RWPE2 (cell line): ENCODE measurements around the gene RAB42.

Experiments used
- ATAC-seq: fragments of 200-7000 bp; cut with Tn5 transposase; 3 replicates; pipeline ENCODE4 v1.9.1; 2021; ENCODE audit warnings: low read depth
- DNase-seq: peaks from one replicate; pipeline ENCODE4 v3.0.0-alpha.2; 2020; ENCODE audit warnings: low spot score
- H3K27ac ChIP-seq: fragments of 450-650 bp; 2 replicates; pipeline ENCODE4 v1.5.1; 2017; ENCODE audit warnings: mild to moderate bottlenecking; ENCODE audit not compliant: poor library complexity, severe bottlenecking
- H3K27me3 ChIP-seq: fragments of 250-450 bp; sonication (Bioruptor Pico); 2 replicates; pipeline ENCODE4 v1.5.1; 2021; ENCODE audit warnings: mild to moderate bottlenecking, moderate library complexity; ENCODE audit not compliant: insufficient read depth, poor library complexity, severe bottlenecking
- H3K36me3 ChIP-seq: fragments of 250-450 bp; sonication (Bioruptor Pico); 2 replicates; pipeline ENCODE4 v1.5.1; 2020; ENCODE audit warnings: low read depth, mild to moderate bottlenecking, moderate library complexity
- H3K4me1 ChIP-seq: fragments of 250-450 bp; sonication (Bioruptor Pico); 2 replicates; pipeline ENCODE4 v1.5.1; 2021; ENCODE audit warnings: mild to moderate bottlenecking, moderate library complexity; ENCODE audit not compliant: insufficient read depth, poor library complexity, severe bottlenecking
- H3K4me3 ChIP-seq: fragments of 250-450 bp; sonication (Bioruptor Pico); 2 replicates; pipeline ENCODE4 v1.5.1; 2021; ENCODE audit warnings: mild to moderate bottlenecking, moderate library complexity; ENCODE audit not compliant: severe bottlenecking
- H3K9me3 ChIP-seq: fragments of 250-450 bp; sonication (Bioruptor Pico); 2 replicates; pipeline ENCODE4 v1.5.1; 2021; ENCODE audit warnings: mild to moderate bottlenecking, moderate library complexity; ENCODE audit not compliant: severe bottlenecking
- CTCF ChIP-seq: fragments of 450-650 bp; IDR thresholded peaks from one replicate; pipeline ENCODE4 v1.5.1; 2017; ENCODE audit warnings: mild to moderate bottlenecking, moderate library complexity; ENCODE audit not compliant: poor library complexity, severe bottlenecking

RAB42 gene

GRCh38 chr1:28552758-28553663 is 39.1 kb upstream of the RAB42 start, which contains the start of gene TRNAU1AP:
TSS of gene TRNAU1AP (plus strand) at chr1:28553085. CDS start at chr1:28553111, 26 bp downstream.
- Histone ChIP-seq H3K4me3 (peak within 1 kb of the TSS; percentile 58), H3K36me3 (peaks cover 28% of the 10 kb centered on the region), H3K27me3 (no peaks in the 10 kb centered on the region), H3K9me3 (no peaks in the 10 kb centered on the region), H3K4me1 (peaks cover 12% of the 10 kb centered on the region), H3K27ac (peak within 1 kb of the TSS; percentile 56)
- TF ChIP-seq CTCF = no peak
- DNase-seq (peak; percentile 92), ATAC-seq (peak; percentile 89)

GRCh38 chr1:28560886-28561285 is 31.2 kb upstream of the RAB42 start:
- DNase-seq (no peak), ATAC-seq (no peak)
- H3K9me3 ChIP-seq = no peaks in the 10 kb centered on the region
- peaks cover 88% of the 10 kb centered on the region for H3K36me3 ChIP-seq
- no peak overlapping the region for H3K4me3 ChIP-seq
- H3K27me3 ChIP-seq = no peaks in the 10 kb centered on the region
- H3K27ac ChIP-seq = no peak overlapping the region
- no peak for TF ChIP-seq CTCF
- H3K4me1 ChIP-seq = no peaks in the 10 kb centered on the region

DNA sequence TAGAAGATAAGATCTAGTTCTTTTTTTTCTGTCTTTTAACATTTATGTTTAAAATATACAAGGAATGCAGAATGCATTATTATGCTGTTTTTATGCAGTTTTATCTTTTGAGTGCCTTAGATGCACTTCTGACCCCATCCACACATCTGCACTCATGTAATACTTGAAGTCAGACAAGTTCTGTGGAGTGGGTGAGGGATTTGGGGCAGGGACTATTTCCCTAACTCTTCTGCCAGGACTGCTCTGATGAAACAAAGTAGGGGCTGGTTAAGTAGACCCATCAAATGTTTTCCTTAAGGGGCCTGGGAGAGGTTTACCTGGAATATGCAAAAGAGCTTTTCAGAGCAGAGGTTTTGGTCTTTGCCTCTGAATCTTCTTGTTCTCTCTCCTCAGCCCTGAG is 27.8 kb upstream of the RAB42 start:
- ATAC-seq (no peak), DNase-seq (no peak)
- Histone ChIP-seq H3K27me3 (no peaks in the 10 kb centered on the region), H3K27ac (no peak overlapping the region), H3K36me3 (peaks cover 88% of the 10 kb centered on the region), H3K9me3 (no peaks in the 10 kb centered on the region), H3K4me1 (no peaks in the 10 kb centered on the region), H3K4me3 (no peak overlapping the region)
- no peak for TF ChIP-seq CTCF

DNA sequence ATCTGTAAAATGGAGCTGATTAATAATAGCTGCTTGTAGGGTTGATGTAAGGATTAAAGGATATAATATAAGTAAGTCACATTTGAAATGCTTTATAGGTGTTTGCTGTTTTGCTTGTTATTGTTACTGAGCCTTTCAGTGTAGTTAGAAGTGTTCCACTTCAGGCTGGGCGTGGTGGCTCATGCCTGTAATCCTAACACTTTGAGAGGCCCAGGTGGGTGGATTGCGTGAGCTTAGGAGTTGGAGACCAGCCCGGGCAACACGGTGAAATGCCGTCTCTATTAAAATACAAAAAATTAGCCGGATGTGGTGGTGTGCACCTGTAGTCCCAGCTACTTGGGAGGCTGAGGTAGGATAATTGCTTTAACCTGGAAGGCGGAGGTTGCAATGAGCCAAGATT is 27.0 kb upstream of the RAB42 start:
- TF ChIP-seq CTCF = no peak
- Histone ChIP-seq H3K27ac (no peak overlapping the region), H3K4me1 (no peaks in the 10 kb centered on the region), H3K27me3 (no peaks in the 10 kb centered on the region), H3K9me3 (no peaks in the 10 kb centered on the region), H3K4me3 (no peak overlapping the region), H3K36me3 (peaks cover 82% of the 10 kb centered on the region)
- DNase-seq (no peak), ATAC-seq (no peak)

- DNase-seq (no peak), ATAC-seq (no peak)
- H3K27me3 ChIP-seq = no peaks in the 10 kb centered on the region
- no peaks in the 10 kb centered on the region for H3K9me3 ChIP-seq
- no peak overlapping the region for H3K27ac ChIP-seq
- H3K4me1 ChIP-seq = no peaks in the 10 kb centered on the region
- H3K4me3 ChIP-seq = no peak overlapping the region
- H3K36me3 ChIP-seq = peaks cover 82% of the 10 kb centered on the region
- TF ChIP-seq CTCF = no peak
Measured at GRCh38 chr1:28565726-28566125, 26.3 kb upstream of the RAB42 start.
